Duodenal mucosa (tissue), 2 donors: ENCODE data around the gene FKBP9.

ENCODE experiments used
- H3K27ac ChIP-seq: one replicate; pipeline ENCODE4 v1.7.0; 2013; ENCODE audit warnings: low read depth, low read length
- H3K27me3 ChIP-seq, 2 donors: one replicate each; pipeline ENCODE4 v1.7.0; 2013; ENCODE audit warnings: low read length in 2 of 2, control low read depth in 1 of 2; ENCODE audit not compliant: insufficient read depth in 2 of 2, control insufficient read depth in 1 of 2
- H3K36me3 ChIP-seq, 2 donors: one replicate each; pipeline ENCODE4 v1.7.0; 2013; ENCODE audit warnings: low read length in 2 of 2, control low read depth in 1 of 2; ENCODE audit not compliant: insufficient read depth in 2 of 2, control insufficient read depth in 1 of 2
- H3K4me1 ChIP-seq, 2 donors: one replicate each; pipeline ENCODE4 v1.7.0; 2013; ENCODE audit warnings: low read length in 2 of 2, control low read depth in 1 of 2; ENCODE audit not compliant: insufficient read depth in 2 of 2, control insufficient read depth in 1 of 2
- H3K4me3 ChIP-seq, 2 donors: one replicate each; pipeline ENCODE4 v1.7.0; 2013; ENCODE audit warnings: low read length in 2 of 2, low read depth in 1 of 2
- H3K9ac ChIP-seq, 2 donors: one replicate each; pipeline ENCODE4 v1.7.0; 2013; ENCODE audit warnings: low read length in 2 of 2, low read depth in 1 of 2
- H3K9me3 ChIP-seq, 2 donors: one replicate each; pipeline ENCODE4 v1.7.0; 2013; ENCODE audit warnings: low read length in 2 of 2, control low read depth in 1 of 2; ENCODE audit not compliant: control insufficient read depth in 1 of 2

FKBP9 gene

DNA sequence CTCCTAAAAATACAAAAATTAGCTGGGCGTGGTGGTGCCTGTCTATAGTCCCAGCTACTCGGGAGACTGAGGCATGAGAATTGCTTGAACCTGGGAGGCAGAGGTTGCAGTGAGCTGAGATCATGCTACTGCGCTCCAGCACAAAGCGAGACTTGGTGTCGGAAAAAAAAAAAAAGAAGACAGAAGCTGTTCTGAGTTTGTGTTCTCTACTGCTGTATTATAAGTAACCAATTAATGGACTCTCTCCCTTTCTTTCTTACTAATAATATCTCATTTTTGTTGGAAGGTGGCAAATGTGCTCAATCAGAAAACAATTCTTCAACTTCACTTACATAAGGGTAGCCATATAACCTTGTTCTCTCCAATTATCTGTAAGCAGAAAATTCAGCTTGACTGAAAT is 97.9 kb downstream of the FKBP9 start:
- no peak overlapping the region for H3K4me3 ChIP-seq
- H3K9me3 ChIP-seq: no peaks in the 10 kb centered on the region
- no peaks in the 10 kb centered on the region for H3K27me3 ChIP-seq
- H3K4me1 ChIP-seq: peaks cover 5 to 20% of the 10 kb centered on the region in 2 donors
- H3K9ac ChIP-seq: no peak overlapping the region
- H3K27ac ChIP-seq: no peak overlapping the region
- peaks cover 0 to 3% of the 10 kb centered on the region in 2 donors for H3K36me3 ChIP-seq
